K562 (cell line): ENCODE measurements around the gene PLXDC1. TPM values are rescaled to one million over a fixed set of nuclear protein-coding genes. Genes with fewer than 3 reads are reported as not detected.
A peak's percentile ranks its signal among the peaks of the same experiment; 100 is the strongest.

ENCODE experiments used
- ATAC-seq: fragments of 200-7000 bp; cut with Tn5 transposase; 3 replicates; pipeline ENCODE4 v1.9.1; 2020; ENCODE audit warnings: moderate library complexity
- BruUV-seq: library from RNA; stranded (reverse); fragments of 400-500 nt; replicated peaks from 2 replicates; lab custom pipeline; 2021; lab: Mats Ljungman, UMichigan
- CTCF ChIA-PET: fragments of 300-600 bp; formaldehyde crosslinking; extraction: SDS; loops from one replicate; lab custom pipeline; 2021; ENCODE audit warnings: low intra/inter-chr PET ratio; lab: Yijun Ruan, JAX
- POLR2A ChIA-PET: fragments of 300-600, 350-650 bp; sonication (Branson Sonifier 250); formaldehyde crosslinking; extraction: SDS; loops from one replicate; lab custom pipeline; 2021; ENCODE audit warnings: antibody characterized with exemption, inconsistent platforms; lab: Yijun Ruan, JAX
- DNase-seq, 4 experiments: peaks; one replicate each; pipeline versions ENCODE4 v3.0.0 to v3.0.0-alpha.2; 2011 to 2018; ENCODE audit warnings: low spot score in 3 of 4, mixed read lengths in 3 of 4; ENCODE audit errors: extremely low read depth in 1 of 4
- FAIRE-seq: peaks from 2 replicates; lab custom pipeline; 2011; peaks lifted over from hg19 to GRCh38; lab: Jason Lieb, UNC
- H2AFZ ChIP-seq: 2 replicates; pipeline ENCODE4 v1.6.0; 2011; ENCODE audit warnings: low read depth, low read length, control low read depth, inconsistent platforms
- H3K27ac ChIP-seq: fragments of 200-600 bp; 3 replicates; pipeline ENCODE4 v1.8.0; 2011; ENCODE audit warnings: low read depth, mild to moderate bottlenecking, control low read depth, inconsistent platforms, low read length, moderate library complexity, mixed read lengths; ENCODE audit errors: extremely low read depth
- H3K27me3 ChIP-seq, 2 experiments: fragments of 300-600 bp in 1 of 2; 2 replicates in 1 of 2; 3 replicates in 1 of 2; pipeline versions ENCODE4 v1.6.0 to v1.8.0; 2011; ENCODE audit warnings: inconsistent platforms in 2 of 2, low read length in 2 of 2, mild to moderate bottlenecking in 1 of 2, mixed read lengths in 1 of 2, moderate library complexity in 1 of 2; ENCODE audit not compliant: control insufficient read depth in 2 of 2, insufficient read depth in 2 of 2
- H3K36me3 ChIP-seq: fragments of 300-600 bp; 3 replicates; pipeline ENCODE4 v1.8.0; 2011; ENCODE audit warnings: mild to moderate bottlenecking, low read length, inconsistent platforms; ENCODE audit not compliant: control insufficient read depth, insufficient read depth
- H3K4me1 ChIP-seq, 2 experiments: fragments of 200-600 bp in 1 of 2; replicated peaks in 1 of 2; 2 replicates in 1 of 2; 3 replicates in 1 of 2; pipeline versions ENCODE4 v1.5.1 to v1.8.0; 2011; ENCODE audit warnings: inconsistent platforms in 2 of 2, low read length in 2 of 2, mild to moderate bottlenecking in 1 of 2, mixed read lengths in 1 of 2, moderate library complexity in 1 of 2; ENCODE audit not compliant: control insufficient read depth in 2 of 2, insufficient read depth in 2 of 2
- H3K4me2 ChIP-seq: 2 replicates; pipeline ENCODE4 v1.6.1; 2011; ENCODE audit warnings: low read length, control low read depth, inconsistent platforms, mixed read lengths; ENCODE audit not compliant: insufficient read depth
- H3K4me3 ChIP-seq: fragments of 200-600 bp; sonication (generic), shearing (Covaris generic); 2 replicates; pipeline ENCODE4 v1.5.1; 2016; ENCODE audit warnings: control low read depth, inconsistent platforms
- H3K79me2 ChIP-seq: fragments of 200-600 bp; 3 replicates; pipeline ENCODE4 v1.8.0; 2011; ENCODE audit warnings: low read length, inconsistent platforms; ENCODE audit not compliant: control insufficient read depth, insufficient read depth
- H3K9ac ChIP-seq, 2 experiments: 2 replicates each; pipeline versions ENCODE4 v1.6.0 to v1.6.1; 2011; ENCODE audit warnings: low read depth in 2 of 2, low read length in 2 of 2, control low read depth in 1 of 2, inconsistent platforms in 1 of 2, mild to moderate bottlenecking in 1 of 2, mixed read lengths in 1 of 2; ENCODE audit not compliant: insufficient read depth in 1 of 2
- H3K9me1 ChIP-seq: one replicate; pipeline ENCODE4 v1.6.0; 2011; ENCODE audit warnings: inconsistent platforms, mild to moderate bottlenecking, low read length, moderate library complexity; ENCODE audit not compliant: control insufficient read depth, insufficient read depth
- H3K9me3 ChIP-seq: replicated peaks from 2 replicates; pipeline ENCODE4 v1.5.1; 2011; ENCODE audit warnings: low read depth, low read length, inconsistent platforms; ENCODE audit not compliant: control insufficient read depth, insufficient read depth
- H4K20me1 ChIP-seq: replicated peaks from 2 replicates; pipeline ENCODE4 v1.6.1; 2011; ENCODE audit warnings: low read length, inconsistent platforms, mixed read lengths; ENCODE audit not compliant: control insufficient read depth, insufficient read depth
- CCNT2 ChIP-seq: IDR thresholded peaks from 2 replicates; pipeline ENCODE4 v1.6.1; 2011; ENCODE audit warnings: borderline replicate concordance, low read depth, mild to moderate bottlenecking, moderate library complexity, mixed read lengths, low read length; ENCODE audit not compliant: insufficient read length; ENCODE audit errors: extremely low read depth
- CEBPG ChIP-seq, 3 experiments: fragments of 200-800 bp in 1 of 3; sonication (Bioruptor generic) in 1 of 3; sonication (generic) in 1 of 3; formaldehyde crosslinking in 1 of 3; IDR thresholded peaks in 2 of 3; conservative IDR thresholded peaks in 1 of 3; 2 replicates each; pipeline versions ENCODE4 v1.6.1 to v1.8.0; 2016 to 2022; ENCODE audit warnings: missing compliant biosample characterization in 2 of 3, missing genetic modification characterization in 2 of 3, mild to moderate bottlenecking in 1 of 3, missing genetic modification reagents in 1 of 3
- CHD2 ChIP-seq: IDR thresholded peaks from 2 replicates; pipeline ENCODE4 v1.6.1; 2011; ENCODE audit warnings: low read depth, low read length
- CREM ChIP-seq: IDR thresholded peaks from 2 replicates; pipeline ENCODE4 v1.6.1; 2014; ENCODE audit warnings: antibody characterized with exemption, low read depth
- MAZ ChIP-seq, 2 experiments: fragments of 450-650 bp in 1 of 2; sonication (generic) in 1 of 2; formaldehyde crosslinking; IDR thresholded peaks in 1 of 2; conservative IDR thresholded peaks in 1 of 2; 2 replicates each; pipeline versions ENCODE4 v1.4.0 to v1.5.0; 2020; ENCODE audit warnings: mild to moderate bottlenecking in 1 of 2, missing genetic modification reagents in 1 of 2
- MBD2 ChIP-seq: sonication (generic); IDR thresholded peaks from 2 replicates; pipeline ENCODE4 v1.6.1; 2016; ENCODE audit warnings: low read depth, borderline replicate concordance
- PHF8 ChIP-seq: fragments of 200-600 bp; sonication (generic); IDR thresholded peaks from 2 replicates; pipeline ENCODE4 v1.6.1; 2012; ENCODE audit warnings: mixed run types, mild to moderate bottlenecking, inconsistent platforms, low read length, moderate library complexity, borderline replicate concordance
- POLR2A ChIP-seq: fragments of 450-650 bp; conservative IDR thresholded peaks from 2 replicates; pipeline ENCODE4 v1.6.1; 2016
- POLR2G ChIP-seq: fragments of 200-400 bp; formaldehyde crosslinking; IDR thresholded peaks from 2 replicates; pipeline ENCODE4 v1.6.1; 2017; ENCODE audit warnings: low read depth, mild to moderate bottlenecking, antibody characterized with exemption, low read length, moderate library complexity
- RBFOX2 ChIP-seq: fragments of 200-400 bp; formaldehyde crosslinking; IDR thresholded peaks from 2 replicates; pipeline ENCODE4 v1.6.1; 2017; ENCODE audit warnings: low read depth, mild to moderate bottlenecking, low read length, moderate library complexity
- RCOR1 ChIP-seq, 2 experiments: IDR thresholded peaks; 2 replicates each; pipeline ENCODE4 v1.6.1; 2012; ENCODE audit warnings: low read depth in 2 of 2, low read length in 2 of 2, borderline replicate concordance in 1 of 2, improper control_type of control experiment in 1 of 2
- THAP12 ChIP-seq: fragments of 250-450 bp; sonication (Bioruptor Pico); IDR thresholded peaks from 2 replicates; pipeline ENCODE4 v1.9.0; 2021; ENCODE audit warnings: mild to moderate bottlenecking, inconsistent platforms
- ZFX ChIP-seq: sonication (generic); formaldehyde crosslinking; IDR thresholded peaks from 2 replicates; pipeline ENCODE4 v1.8.0; 2022; ENCODE audit warnings: mild to moderate bottlenecking, missing genetic modification reagents, moderate library complexity
- WGBS: fragments of 100-300 bp; shearing (Covaris generic); methylation state at CpG from one replicate; pipeline ENCODE4 v1.1.6; 2016; ENCODE audit warnings: low coverage, mixed read lengths; ENCODE audit not compliant: insufficient coverage; ENCODE audit errors: missing lambda C conversion rate; 5-methylcytosine and 5-hydroxymethylcytosine counted together
- in situ Hi-C: fragments of 300-500 bp; cut with MboI; formaldehyde crosslinking; loops from 4 replicates; pipeline ENCODE4 v1.15.0; 2018; ENCODE audit warnings: inconsistent platforms, mixed read lengths
- intact Hi-C: fragments of 100-400 bp; cut with micrococcal nuclease; formaldehyde crosslinking; loops from 2 replicates; pipeline ENCODE4 v1.14.2; 2022
- polyA plus RNA-seq, 8 experiments: library from polyadenylated mRNA; depleted of rRNA in 4 of 8; stranded (reverse) in 5 of 8; unstranded in 3 of 8; fragments of >200 nt; fragmentation: Nextera tagmentation in 2 of 8; fragmentation: Illumina TruSeq in 1 of 8; extraction: Ambion mirVana in 2 of 8; extraction: Trizol in 1 of 8; gene quantifications; 2 replicates each; pipeline versions ENCODE4 v1.2.1 to v1.2.3, GENCODE V29; 2011 to 2014; ENCODE audit warnings: inconsistent platforms in 1 of 8, missing spikeins in 1 of 8
- total RNA-seq, 7 experiments: library from RNA; depleted of rRNA in 6 of 7; stranded (reverse); fragments of >200 nt in 6 of 7; fragmentation: Illumina TruSeq in 2 of 7; extraction: Trizol in 2 of 7; gene quantifications; 2 replicates each; pipeline versions ENCODE4 v1.2.1 to v1.2.3, GENCODE V29; 2011 to 2021; ENCODE audit warnings: low replicate concordance in 1 of 7
- TF ChIP-seq, protein P1 (sequence below): fragments of 250-450 bp; sonication (Bioruptor Pico); IDR thresholded peaks from 2 replicates; pipeline ENCODE4 v1.5.0; 2021

The PLXDC1 gene
- total and polyA plus RNA-seq, 9 of the 15 experiments (the other 6 are each of a cell fraction or from before 2014, with no cell fraction given): not detected

DNA sequence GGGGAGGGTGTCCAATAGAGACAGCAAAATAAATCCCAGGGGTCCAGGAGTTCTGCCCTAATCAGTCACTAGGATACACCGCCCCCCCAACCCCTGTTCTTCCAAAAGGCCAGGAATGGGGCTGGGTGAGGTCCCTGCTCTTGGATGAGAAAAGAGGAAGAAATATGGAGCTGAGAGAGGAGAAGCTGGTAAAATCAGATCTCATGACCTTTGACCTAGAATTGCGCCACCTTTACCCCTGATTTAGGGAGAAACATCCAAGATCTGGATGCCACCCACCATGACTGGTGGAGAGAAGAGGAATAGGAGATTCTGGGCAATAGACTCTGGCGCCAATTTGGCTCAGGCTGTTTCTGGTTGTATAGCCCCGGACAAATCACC lies 46.7 kb upstream of the PLXDC1 start (continued):
- TF ChIP-seq, protein P1, sequence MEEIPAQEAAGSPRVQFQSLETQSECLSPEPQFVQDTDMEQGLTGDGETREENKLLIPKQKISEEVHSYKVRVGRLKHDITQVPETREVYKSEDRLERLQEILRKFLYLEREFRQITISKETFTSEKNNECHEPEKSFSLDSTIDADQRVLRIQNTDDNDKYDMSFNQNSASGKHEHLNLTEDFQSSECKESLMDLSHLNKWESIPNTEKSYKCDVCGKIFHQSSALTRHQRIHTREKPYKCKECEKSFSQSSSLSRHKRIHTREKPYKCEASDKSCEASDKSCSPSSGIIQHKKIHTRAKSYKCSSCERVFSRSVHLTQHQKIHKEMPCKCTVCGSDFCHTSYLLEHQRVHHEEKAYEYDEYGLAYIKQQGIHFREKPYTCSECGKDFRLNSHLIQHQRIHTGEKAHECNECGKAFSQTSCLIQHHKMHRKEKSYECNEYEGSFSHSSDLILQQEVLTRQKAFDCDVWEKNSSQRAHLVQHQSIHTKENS: no peak
- TF ChIP-seq MBD2 (no peak), CEBPG (CRISPR knock-in tag; IDR thresholded peaks at IDR 0.05) (peak; percentile 24; the same call in 1 of the 2 replicates), CEBPG (tag; conservative IDR thresholded peaks at IDR 0.05 in 1 of 2, IDR thresholded peaks at IDR 0.05 in 1 of 2) (peak in 1 of 2 experiments; percentile 80; a peak in 2 of 4 replicates), RCOR1 (IDR thresholded peaks at IDR 0.05; ENCODE audit: borderline replicate concordance in 1 of 2, low read depth in 2 of 2, low read length in 2 of 2) (0 out of 4 replicates have a peak, but pooled peaks of 1 of the 2 experiments have one; percentile 35)

DNA sequence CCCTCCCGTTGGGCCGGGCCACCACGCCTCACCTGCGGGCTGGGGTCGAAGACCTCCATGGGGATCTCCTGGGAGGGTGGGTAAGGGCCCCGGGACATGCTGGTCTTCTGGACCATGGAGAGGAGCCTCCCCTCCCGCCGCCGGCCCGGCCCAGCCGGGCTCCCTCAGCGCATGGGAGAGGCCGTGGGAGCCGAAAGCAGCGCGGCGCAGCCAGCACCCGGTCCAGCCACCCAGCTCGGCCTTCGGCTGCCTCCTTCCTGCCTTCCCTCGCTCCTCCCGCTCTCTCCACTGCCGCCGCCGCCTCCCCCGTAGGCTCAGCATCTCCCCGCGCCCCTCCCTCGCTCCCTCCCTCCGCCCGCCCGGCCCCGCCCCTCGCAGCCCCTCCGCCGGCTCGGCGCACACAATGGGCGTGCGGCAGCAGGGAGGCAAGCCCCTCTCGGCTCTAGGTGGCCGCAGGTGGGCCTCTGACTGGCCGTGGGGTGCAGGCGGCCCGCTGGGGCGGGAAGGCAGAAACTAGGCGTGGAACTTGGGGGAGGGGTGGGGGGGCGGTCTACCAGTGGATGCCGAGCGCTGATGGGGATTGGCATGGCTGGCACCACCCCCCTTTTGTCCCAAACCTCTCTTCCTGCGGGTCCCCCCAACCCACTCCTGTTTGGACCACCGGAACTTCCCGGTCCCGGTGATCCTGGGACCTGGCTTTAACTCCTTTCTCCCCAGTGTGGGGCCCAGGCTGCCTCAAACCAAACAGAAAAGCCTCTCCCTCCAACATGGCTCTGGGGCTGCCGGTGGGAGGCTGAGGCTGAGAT lies 46.1 kb upstream of the PLXDC1 start, which contains the start of gene CACNB1:
Gene CACNB1, minus strand, starts transcription at position 290 of the 806 bp plus-strand sequence. Its CDS starts 174 bp downstream, at position 116.
- Histone ChIP-seq H3K4me1 (peaks cover 45 to 57% of the 10 kb centered on the region in 2 experiments; a peak in 4 of 5 replicates), H3K9me1 (no peaks in the 10 kb centered on the region), H3K79me2 (peaks cover 44% of the 10 kb centered on the region), H3K4me2 (peak within 1 kb of the TSS; percentile 92), H3K9me3 (no peaks in the 10 kb centered on the region), H3K9ac (peak within 1 kb of the TSS; percentile 46 to 91; a peak in 3 of 4 replicates), H2AFZ (peak within 1 kb of the TSS; percentile 77), H3K27ac (peak within 1 kb of the TSS; percentile 37; the same call in 2 of the 3 replicates), H3K4me3 (peak within 1 kb of the TSS; percentile 52), H3K36me3 (peaks cover 33% of the 10 kb centered on the region), H4K20me1 (peaks cover 9% of the 10 kb centered on the region), H3K27me3 (no peaks in the 10 kb centered on the region)
- ChIA-PET POLR2A (interaction anchor here (0.6 to 1.5 kb wide), 3 partner anchors 8 to 11 kb away, joined by 3 read pairs; no protein-coding TSS in a partner anchor), CTCF (no interaction called here)
- intact Hi-C loops (no loop called here), in situ Hi-C loops (no loop called here)
- DNase-seq (peak; percentile 86 to 90 (median 87)), FAIRE-seq (no peak), ATAC-seq (peak; percentile 79)
- BruUV-seq: no TSS peak
- 3% methylated on average over 23 of the region's 55 CpGs for WGBS
- peak; percentile 88 for TF ChIP-seq POLR2G
- peak; percentile 40 for TF ChIP-seq CCNT2
- peak; percentile 51 to 84; a peak in 3 of 4 replicates for TF ChIP-seq MAZ (CRISPR knock-in tag; conservative IDR thresholded peaks at IDR 0.05 in 1 of 2, IDR thresholded peaks at IDR 0.05 in 1 of 2)
- TF ChIP-seq ZFX (CRISPR knock-in tag): 0 out of 2 replicates have a peak, but pooled peaks have one; percentile 9
- TF ChIP-seq RBFOX2: peak; percentile 78
- TF ChIP-seq PHF8: peak; percentile 56; the same call in 1 of the 2 replicates
- peak; percentile 54 for TF ChIP-seq CREM
- TF ChIP-seq THAP12 (CRISPR knock-in tag): peak; percentile 52; the same call in 1 of the 2 replicates
- TF ChIP-seq POLR2A: peak; percentile 61
- no peak for TF ChIP-seq CHD2
